ENCODE measurements around the gene WIPI1. TPM values are rescaled to one million over a fixed set of nuclear protein-coding genes. Genes with fewer than 3 reads are reported as not detected.

The WIPI1 gene
- 100 to 1,000 TPM; 455 to 507 TPM for total RNA-seq

GRCh38 chr17:68457168-68457538, at the start of gene WIPI1:
TSS of gene WIPI1 (minus strand) at chr17:68457496. CDS start at chr17:68457421, 75 bp downstream.

Small RNAs within 50 kb of the gene (small RNA-seq; reads per million reads assigned to genes)
- 0.64 to 0.99 reads per million in 2 donors for gene MIR635

Other genes starting within 250 kb of the WIPI1 start
- 10 to 100 TPM; 60.2 to 75.9 TPM for gene AMZ2, start 209.5 kb downstream of the WIPI1 start, total RNA-seq
- gene SLC16A6, start 166.4 kb downstream of the WIPI1 start, total RNA-seq: 100 to 1,000 TPM; 543 to 789 TPM
- gene ARSG, start 166.0 kb downstream of the WIPI1 start, total RNA-seq: 10 to 100 TPM; 15.0 to 24.4 TPM
- 100 to 1,000 TPM; 288 to 290 TPM for gene PRKAR1A, start 54.9 kb upstream of the WIPI1 start, total RNA-seq
- under 1 TPM in 1 of 2 donors, not detected in 1; under 0.01 TPM for gene FAM20A, start 143.9 kb upstream of the WIPI1 start, total RNA-seq

All from melanocyte of skin (primary cell).